ENCODE results near the gene TENM4. TPM values are rescaled to one million over a fixed set of nuclear protein-coding genes. Genes with fewer than 3 reads are reported as not detected.
A peak's percentile ranks its signal among the peaks of the same experiment; 100 is the strongest.

The TENM4 gene
- total and polyA plus RNA-seq, 4 donors = 0.02 to 0.33 (median 0.14) TPM

DNA sequence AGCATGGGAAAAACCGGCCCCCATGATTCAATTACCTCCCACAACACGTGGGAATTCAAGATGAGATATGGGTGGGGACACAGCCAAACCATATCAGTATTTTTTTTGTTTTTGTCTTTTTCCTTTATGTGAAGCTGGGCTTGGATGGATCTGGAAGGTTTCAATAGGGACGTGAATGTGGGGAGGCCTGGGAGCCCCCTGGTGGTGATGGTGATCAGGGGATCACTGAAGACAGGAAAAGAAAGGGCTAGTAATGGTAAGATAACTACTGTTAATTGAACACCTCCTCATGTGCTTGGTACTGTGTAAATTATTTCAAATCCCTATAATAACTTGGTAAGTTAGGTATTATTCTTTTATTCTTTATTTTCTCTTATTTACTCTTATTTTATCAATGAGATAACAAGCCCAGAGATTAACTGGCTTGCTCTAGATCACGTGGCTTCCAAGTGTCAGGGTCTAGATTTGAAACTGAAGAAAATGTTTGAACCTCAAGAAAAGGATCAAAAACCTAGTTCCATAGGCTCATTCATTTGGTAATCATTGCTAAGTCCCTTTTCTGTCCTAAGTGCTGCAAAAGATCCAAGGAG, 364.2 kb downstream of the TENM4 start:
- no peaks in the 10 kb centered on the region for H3K4me1 ChIP-seq (ENCODE audit: control insufficient read depth in 4 of 4, insufficient read depth in 4 of 4, low read length in 3 of 4)
- DNase-seq (ENCODE audit: low spot score) = peak; percentile 45
- no peak overlapping the region for H3K4me3 ChIP-seq (ENCODE audit: low read depth in 1 of 3, low read length in 3 of 3)
- TF ChIP-seq, protein P1, sequence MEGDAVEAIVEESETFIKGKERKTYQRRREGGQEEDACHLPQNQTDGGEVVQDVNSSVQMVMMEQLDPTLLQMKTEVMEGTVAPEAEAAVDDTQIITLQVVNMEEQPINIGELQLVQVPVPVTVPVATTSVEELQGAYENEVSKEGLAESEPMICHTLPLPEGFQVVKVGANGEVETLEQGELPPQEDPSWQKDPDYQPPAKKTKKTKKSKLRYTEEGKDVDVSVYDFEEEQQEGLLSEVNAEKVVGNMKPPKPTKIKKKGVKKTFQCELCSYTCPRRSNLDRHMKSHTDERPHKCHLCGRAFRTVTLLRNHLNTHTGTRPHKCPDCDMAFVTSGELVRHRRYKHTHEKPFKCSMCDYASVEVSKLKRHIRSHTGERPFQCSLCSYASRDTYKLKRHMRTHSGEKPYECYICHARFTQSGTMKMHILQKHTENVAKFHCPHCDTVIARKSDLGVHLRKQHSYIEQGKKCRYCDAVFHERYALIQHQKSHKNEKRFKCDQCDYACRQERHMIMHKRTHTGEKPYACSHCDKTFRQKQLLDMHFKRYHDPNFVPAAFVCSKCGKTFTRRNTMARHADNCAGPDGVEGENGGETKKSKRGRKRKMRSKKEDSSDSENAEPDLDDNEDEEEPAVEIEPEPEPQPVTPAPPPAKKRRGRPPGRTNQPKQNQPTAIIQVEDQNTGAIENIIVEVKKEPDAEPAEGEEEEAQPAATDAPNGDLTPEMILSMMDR (IDR thresholded peaks at IDR 0.05; ENCODE audit: low read depth, low read length, missing input control) = peak; percentile 78
- TF ChIP-seq FOXA2 (IDR thresholded peaks at IDR 0.05) (no peak), RAD21 (IDR thresholded peaks at IDR 0.05) (peak; percentile 86 to 90)
- H3K9me3 ChIP-seq (ENCODE audit: control insufficient read depth in 4 of 4, low read length in 3 of 4) = no peaks in the 10 kb centered on the region
- H3K27ac ChIP-seq (ENCODE audit: low read depth in 1 of 2, low read length in 2 of 2) = no peak overlapping the region
- WGBS = 65% methylated on average over 4 of the region's 4 CpGs
- no peak overlapping the region for H3K9ac ChIP-seq (ENCODE audit: low read depth in 1 of 2, low read length in 2 of 2)
- H3K27me3 ChIP-seq (ENCODE audit: control insufficient read depth in 4 of 4, insufficient read depth in 4 of 4, low read length in 3 of 4) = no peaks in the 10 kb centered on the region
- no peaks in the 10 kb centered on the region for H3K36me3 ChIP-seq (ENCODE audit: control insufficient read depth in 4 of 4, insufficient read depth in 3 of 4, low read depth in 1 of 4, low read length in 3 of 4)

DNA sequence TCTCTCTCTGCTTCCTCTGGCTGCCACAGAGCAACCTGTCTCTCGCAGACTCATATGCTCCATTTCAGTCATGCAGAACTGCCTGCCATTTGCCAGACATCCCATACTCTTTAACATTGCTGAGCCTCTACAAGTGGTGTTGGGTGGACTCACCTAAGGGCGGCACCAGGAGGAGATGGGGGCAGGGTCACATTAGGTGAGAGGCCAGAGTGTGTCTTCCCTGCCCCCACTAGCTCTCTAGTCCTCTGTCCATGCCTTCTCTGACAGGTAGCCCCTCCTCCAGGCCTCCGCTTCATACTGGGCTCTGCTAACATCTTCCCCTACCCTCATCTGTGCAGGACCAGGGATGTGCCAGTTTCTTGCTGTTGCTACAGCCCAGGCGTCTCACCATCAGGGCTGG, 366.3 kb downstream of the TENM4 start:
- no peak overlapping the region for H3K9ac ChIP-seq (ENCODE audit: low read depth in 1 of 2, low read length in 2 of 2)
- H3K36me3 ChIP-seq (ENCODE audit: control insufficient read depth in 4 of 4, insufficient read depth in 3 of 4, low read depth in 1 of 4, low read length in 3 of 4) = no peaks in the 10 kb centered on the region
- no peak for DNase-seq (ENCODE audit: low spot score)
- H3K27ac ChIP-seq (ENCODE audit: low read depth in 1 of 2, low read length in 2 of 2) = no peak overlapping the region
- H3K27me3 ChIP-seq (ENCODE audit: control insufficient read depth in 4 of 4, insufficient read depth in 4 of 4, low read length in 3 of 4) = no peaks in the 10 kb centered on the region
- 91% methylated on average over 4 of the region's 4 CpGs for WGBS
- TF ChIP-seq TAF1 (conservative IDR thresholded peaks at IDR 0.05) = no peak
- H3K4me3 ChIP-seq (ENCODE audit: low read depth in 1 of 3, low read length in 3 of 3) = no peak overlapping the region
- no peaks in the 10 kb centered on the region for H3K9me3 ChIP-seq (ENCODE audit: control insufficient read depth in 4 of 4, low read length in 3 of 4)
- H3K4me1 ChIP-seq (ENCODE audit: control insufficient read depth in 4 of 4, insufficient read depth in 4 of 4, low read length in 3 of 4) = no peaks in the 10 kb centered on the region

DNA sequence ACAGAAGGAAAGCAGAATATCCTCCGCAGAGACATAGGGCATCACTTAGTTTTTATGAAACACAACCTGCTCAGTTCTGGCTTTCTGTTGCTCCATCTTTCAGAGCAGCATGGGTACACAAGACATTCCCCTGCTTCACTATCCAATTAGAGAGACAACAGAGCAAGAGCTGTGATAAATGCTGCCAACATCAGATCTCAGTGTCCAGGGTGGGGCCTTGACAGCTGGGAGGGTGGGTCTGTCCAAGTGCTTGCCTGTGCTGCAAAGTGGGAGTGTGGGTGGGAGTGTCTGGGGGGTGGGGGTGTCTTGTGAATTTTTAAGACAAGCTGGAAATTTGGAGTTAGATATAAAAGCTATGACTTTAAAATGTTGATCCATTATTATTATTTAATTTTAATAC, 369.6 kb downstream of the TENM4 start:
- TF ChIP-seq, protein P1 (IDR thresholded peaks at IDR 0.05; ENCODE audit: low read depth, low read length, missing input control) = no peak
- TF ChIP-seq TAF1 (conservative IDR thresholded peaks at IDR 0.05) (no peak), EGR1 (IDR thresholded peaks at IDR 0.05; ENCODE audit: low read depth in 2 of 2) (no peak), HNF4G (IDR thresholded peaks at IDR 0.05) (no peak), SP1 (IDR thresholded peaks at IDR 0.05) (no peak), FOXA2 (IDR thresholded peaks at IDR 0.05) (no peak), HNF4A (conservative IDR thresholded peaks at IDR 0.05) (no peak), FOXA1 (IDR thresholded peaks at IDR 0.05) (no peak), GABPA (IDR thresholded peaks at IDR 0.05 in 1 of 2, conservative IDR thresholded peaks at IDR 0.05 in 1 of 2) (no peak), RXRA (IDR thresholded peaks at IDR 0.05) (no peak), JUND (IDR thresholded peaks at IDR 0.05) (no peak), YY1 (IDR thresholded peaks at IDR 0.05) (no peak), NR2F2 (IDR thresholded peaks at IDR 0.05) (no peak), RAD21 (IDR thresholded peaks at IDR 0.05) (no peak)
- TF ChIP-seq, protein P2, sequence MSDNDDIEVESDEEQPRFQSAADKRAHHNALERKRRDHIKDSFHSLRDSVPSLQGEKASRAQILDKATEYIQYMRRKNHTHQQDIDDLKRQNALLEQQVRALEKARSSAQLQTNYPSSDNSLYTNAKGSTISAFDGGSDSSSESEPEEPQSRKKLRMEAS (IDR thresholded peaks at IDR 0.05) = no peak
- TF ChIP-seq, protein P3, sequence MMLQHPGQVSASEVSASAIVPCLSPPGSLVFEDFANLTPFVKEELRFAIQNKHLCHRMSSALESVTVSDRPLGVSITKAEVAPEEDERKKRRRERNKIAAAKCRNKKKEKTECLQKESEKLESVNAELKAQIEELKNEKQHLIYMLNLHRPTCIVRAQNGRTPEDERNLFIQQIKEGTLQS (IDR thresholded peaks at IDR 0.05) = no peak
- TF ChIP-seq, protein P4, sequence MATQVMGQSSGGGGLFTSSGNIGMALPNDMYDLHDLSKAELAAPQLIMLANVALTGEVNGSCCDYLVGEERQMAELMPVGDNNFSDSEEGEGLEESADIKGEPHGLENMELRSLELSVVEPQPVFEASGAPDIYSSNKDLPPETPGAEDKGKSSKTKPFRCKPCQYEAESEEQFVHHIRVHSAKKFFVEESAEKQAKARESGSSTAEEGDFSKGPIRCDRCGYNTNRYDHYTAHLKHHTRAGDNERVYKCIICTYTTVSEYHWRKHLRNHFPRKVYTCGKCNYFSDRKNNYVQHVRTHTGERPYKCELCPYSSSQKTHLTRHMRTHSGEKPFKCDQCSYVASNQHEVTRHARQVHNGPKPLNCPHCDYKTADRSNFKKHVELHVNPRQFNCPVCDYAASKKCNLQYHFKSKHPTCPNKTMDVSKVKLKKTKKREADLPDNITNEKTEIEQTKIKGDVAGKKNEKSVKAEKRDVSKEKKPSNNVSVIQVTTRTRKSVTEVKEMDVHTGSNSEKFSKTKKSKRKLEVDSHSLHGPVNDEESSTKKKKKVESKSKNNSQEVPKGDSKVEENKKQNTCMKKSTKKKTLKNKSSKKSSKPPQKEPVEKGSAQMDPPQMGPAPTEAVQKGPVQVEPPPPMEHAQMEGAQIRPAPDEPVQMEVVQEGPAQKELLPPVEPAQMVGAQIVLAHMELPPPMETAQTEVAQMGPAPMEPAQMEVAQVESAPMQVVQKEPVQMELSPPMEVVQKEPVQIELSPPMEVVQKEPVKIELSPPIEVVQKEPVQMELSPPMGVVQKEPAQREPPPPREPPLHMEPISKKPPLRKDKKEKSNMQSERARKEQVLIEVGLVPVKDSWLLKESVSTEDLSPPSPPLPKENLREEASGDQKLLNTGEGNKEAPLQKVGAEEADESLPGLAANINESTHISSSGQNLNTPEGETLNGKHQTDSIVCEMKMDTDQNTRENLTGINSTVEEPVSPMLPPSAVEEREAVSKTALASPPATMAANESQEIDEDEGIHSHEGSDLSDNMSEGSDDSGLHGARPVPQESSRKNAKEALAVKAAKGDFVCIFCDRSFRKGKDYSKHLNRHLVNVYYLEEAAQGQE (IDR thresholded peaks at IDR 0.05) = no peak
- TF ChIP-seq, protein P5, sequence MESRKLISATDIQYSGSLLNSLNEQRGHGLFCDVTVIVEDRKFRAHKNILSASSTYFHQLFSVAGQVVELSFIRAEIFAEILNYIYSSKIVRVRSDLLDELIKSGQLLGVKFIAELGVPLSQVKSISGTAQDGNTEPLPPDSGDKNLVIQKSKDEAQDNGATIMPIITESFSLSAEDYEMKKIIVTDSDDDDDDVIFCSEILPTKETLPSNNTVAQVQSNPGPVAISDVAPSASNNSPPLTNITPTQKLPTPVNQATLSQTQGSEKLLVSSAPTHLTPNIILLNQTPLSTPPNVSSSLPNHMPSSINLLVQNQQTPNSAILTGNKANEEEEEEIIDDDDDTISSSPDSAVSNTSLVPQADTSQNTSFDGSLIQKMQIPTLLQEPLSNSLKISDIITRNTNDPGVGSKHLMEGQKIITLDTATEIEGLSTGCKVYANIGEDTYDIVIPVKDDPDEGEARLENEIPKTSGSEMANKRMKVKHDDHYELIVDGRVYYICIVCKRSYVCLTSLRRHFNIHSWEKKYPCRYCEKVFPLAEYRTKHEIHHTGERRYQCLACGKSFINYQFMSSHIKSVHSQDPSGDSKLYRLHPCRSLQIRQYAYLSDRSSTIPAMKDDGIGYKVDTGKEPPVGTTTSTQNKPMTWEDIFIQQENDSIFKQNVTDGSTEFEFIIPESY (IDR thresholded peaks at IDR 0.05) = no peak
- Histone ChIP-seq H3K4me3 (ENCODE audit: low read depth in 1 of 3, low read length in 3 of 3) (no peak overlapping the region), H3K27me3 (ENCODE audit: control insufficient read depth in 4 of 4, insufficient read depth in 4 of 4, low read length in 3 of 4) (no peaks in the 10 kb centered on the region), H3K27ac (ENCODE audit: low read depth in 1 of 2, low read length in 2 of 2) (no peak overlapping the region), H3K9me3 (ENCODE audit: control insufficient read depth in 4 of 4, low read length in 3 of 4) (no peaks in the 10 kb centered on the region), H3K9ac (ENCODE audit: low read depth in 1 of 2, low read length in 2 of 2) (no peak overlapping the region), H3K36me3 (ENCODE audit: control insufficient read depth in 4 of 4, insufficient read depth in 3 of 4, low read depth in 1 of 4, low read length in 3 of 4) (no peaks in the 10 kb centered on the region), H3K4me1 (ENCODE audit: control insufficient read depth in 4 of 4, insufficient read depth in 4 of 4, low read length in 3 of 4) (no peaks in the 10 kb centered on the region)
- no peak for DNase-seq (ENCODE audit: low spot score)
- 98% methylated on average over 1 of the region's 1 CpG for WGBS
